ENCODE results near the gene PCDHA9.
"Not testable (repeated sequence)": the region's sequence is repeated elsewhere in the genome, so short reads cannot be mapped to it uniquely, and the experiment has no call there.

The PCDHA9 gene

GRCh38 chr5:140848139-140849102, at the start of gene PCDHA9:
PCDHA9 (plus strand) TSS chr5:140848382; CDS start chr5:140848496, 114 bp downstream.
- not testable (repeated sequence) for DNase-seq

GRCh38 chr5:140800816-140801493, 47.2 kb upstream of the PCDHA9 start, which contains the start of gene PCDHA3:
PCDHA3 (plus strand) TSS chr5:140801057.
- no peak for DNase-seq

GRCh38 chr5:140801494-140801841, 46.7 kb upstream of the PCDHA9 start:
- no peak for DNase-seq

- DNase-seq: not testable (repeated sequence)
These were observed 45.8 kb upstream of the PCDHA9 start for GRCh38 chr5:140802381-140802780.

- no peak for DNase-seq
These were observed 45.4 kb upstream of the PCDHA9 start for GRCh38 chr5:140802781-140803271.

GRCh38 chr5:140806834-140807775, 41.1 kb upstream of the PCDHA9 start, which contains the start of gene PCDHA4:
PCDHA4 (plus strand) TSS chr5:140807068.
- DNase-seq: no peak

GRCh38 chr5:140808241-140808888, 39.8 kb upstream of the PCDHA9 start:
- not testable (repeated sequence) for DNase-seq

- DNase-seq: no peak
These were observed 39.3 kb upstream of the PCDHA9 start for GRCh38 chr5:140808889-140809291.

- DNase-seq: peak; percentile 3
These were observed 26.6 kb upstream of the PCDHA9 start, which contains the start of gene PCDHA5 for GRCh38 chr5:140821375-140822280. PCDHA5 (plus strand) TSS chr5:140821613.

GRCh38 chr5:140822281-140822629, 25.9 kb upstream of the PCDHA9 start:
- no peak for DNase-seq

- not testable (repeated sequence) for DNase-seq
These were observed 25.2 kb upstream of the PCDHA9 start for GRCh38 chr5:140822969-140823368.

- no peak for DNase-seq
These were observed 24.7 kb upstream of the PCDHA9 start for GRCh38 chr5:140823475-140823874.

- DNase-seq: no peak
These were observed 20.3 kb upstream of the PCDHA9 start, which contains the start of gene PCDHA6 for GRCh38 chr5:140827704-140828361. PCDHA6 (plus strand) TSS chr5:140827960; CDS start chr5:140828092, 132 bp downstream.

GRCh38 chr5:140828362-140828737, 19.8 kb upstream of the PCDHA9 start:
- DNase-seq: no peak

GRCh38 chr5:140829511-140830501, 18.4 kb upstream of the PCDHA9 start:
- DNase-seq: not testable (repeated sequence)

- DNase-seq: no peak
These were observed 14.2 kb upstream of the PCDHA9 start, which contains the start of gene PCDHA7 for GRCh38 chr5:140833993-140834392. PCDHA7 (plus strand) TSS chr5:140834269; CDS start chr5:140834384, 115 bp downstream.

GRCh38 chr5:140834439-140835008, 13.7 kb upstream of the PCDHA9 start:
- DNase-seq: not testable (repeated sequence)
